GDM1 (cell line): ENCODE results near the gene CYB5D1.

Experiments used
- DNase-seq: peaks from one replicate; lab custom pipeline; 2025; lab: John Stamatoyannopoulos, UW

The CYB5D1 gene

GRCh38 chr17:7885367-7886226 lies 27.8 kb downstream of the CYB5D1 start:
- no peak for DNase-seq

- no peak for DNase-seq
Observed at GRCh38 chr17:7886227-7887037, 28.6 kb downstream of the CYB5D1 start.

- no peak for DNase-seq
Observed at GRCh38 chr17:7887038-7887481, 29.3 kb downstream of the CYB5D1 start.

DNA sequence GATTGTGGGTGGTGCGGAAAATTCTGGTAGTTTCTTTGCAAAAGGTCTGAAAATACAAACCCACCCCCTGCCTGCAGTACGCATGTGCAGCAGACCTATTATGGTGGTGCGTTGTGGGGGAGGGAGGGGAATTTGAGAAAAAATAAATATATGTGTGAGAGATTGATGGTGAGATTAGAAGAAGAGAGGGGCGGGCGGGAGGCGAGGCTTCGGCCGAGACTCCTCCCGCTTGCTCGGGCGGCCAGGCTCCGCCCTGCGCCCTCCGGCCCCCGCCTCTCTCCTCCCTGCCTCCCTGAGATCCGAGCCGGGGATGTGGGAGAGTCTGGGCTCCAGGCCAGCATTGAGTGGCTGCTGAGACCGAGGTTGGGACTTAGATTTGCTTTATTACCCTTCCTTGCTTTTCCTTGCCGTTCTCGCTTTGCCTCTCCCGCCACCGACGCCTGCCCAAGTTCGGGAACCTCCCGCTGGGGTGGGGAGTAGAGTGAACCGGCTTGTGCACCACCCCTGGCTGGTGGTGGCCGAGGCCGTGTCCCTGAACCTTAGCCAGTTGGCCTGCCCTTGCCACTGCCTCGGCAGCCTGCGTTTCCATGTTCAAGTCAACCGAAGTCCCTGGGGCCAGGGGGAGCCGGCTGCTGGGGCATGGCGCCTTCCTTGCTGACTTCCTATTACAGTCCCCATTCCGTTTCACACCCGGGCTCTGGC lies 29.8 kb downstream of the CYB5D1 start:
- DNase-seq, result peak; percentile 87

GRCh38 chr17:7888184-7888920 lies 30.5 kb downstream of the CYB5D1 start, which contains the start of gene CHD3:
Gene CHD3 (plus strand): TSS chr17:7888789. CDS start chr17:7889001, 212 bp downstream.
- no peak for DNase-seq

DNA sequence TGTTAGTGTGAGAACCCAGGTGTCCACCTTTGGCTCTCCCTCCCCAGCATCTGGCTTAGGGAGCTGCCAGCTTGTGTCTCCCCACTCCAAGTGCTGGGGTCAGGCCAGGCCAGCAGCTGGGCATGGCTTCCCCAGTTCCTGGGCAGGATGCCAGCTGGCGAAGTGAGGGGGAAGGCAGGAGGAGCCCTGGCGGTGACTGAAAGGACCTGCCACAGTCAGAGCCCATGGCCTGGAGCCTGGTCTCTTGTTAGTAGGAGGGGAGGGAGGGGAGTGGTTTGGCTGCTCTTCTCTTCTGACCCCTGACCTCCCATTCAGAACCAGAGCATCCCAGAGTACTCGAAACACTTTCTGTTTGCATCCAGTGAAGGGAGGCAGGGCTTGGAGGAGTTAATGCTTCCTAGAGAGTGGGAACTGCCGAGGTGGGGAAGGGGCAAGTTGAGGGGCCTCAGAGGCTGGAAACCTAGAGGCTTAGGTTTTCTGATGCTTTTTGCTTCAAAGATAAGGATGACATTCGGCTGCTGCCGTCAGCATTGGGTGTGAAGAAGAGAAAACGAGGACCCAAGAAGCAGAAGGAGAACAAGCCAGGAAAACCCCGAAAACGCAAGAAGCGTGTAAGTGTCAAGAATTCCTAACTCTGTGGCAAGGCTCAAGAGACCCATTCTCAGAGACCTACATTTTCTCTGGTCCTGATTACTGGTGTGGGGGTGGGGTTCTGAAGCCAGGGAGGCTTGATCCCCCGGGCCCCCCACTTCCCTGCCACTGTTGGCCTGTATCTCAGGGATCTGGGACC lies 31.6 kb downstream of the CYB5D1 start:
- peak; percentile 20 for DNase-seq

DNA sequence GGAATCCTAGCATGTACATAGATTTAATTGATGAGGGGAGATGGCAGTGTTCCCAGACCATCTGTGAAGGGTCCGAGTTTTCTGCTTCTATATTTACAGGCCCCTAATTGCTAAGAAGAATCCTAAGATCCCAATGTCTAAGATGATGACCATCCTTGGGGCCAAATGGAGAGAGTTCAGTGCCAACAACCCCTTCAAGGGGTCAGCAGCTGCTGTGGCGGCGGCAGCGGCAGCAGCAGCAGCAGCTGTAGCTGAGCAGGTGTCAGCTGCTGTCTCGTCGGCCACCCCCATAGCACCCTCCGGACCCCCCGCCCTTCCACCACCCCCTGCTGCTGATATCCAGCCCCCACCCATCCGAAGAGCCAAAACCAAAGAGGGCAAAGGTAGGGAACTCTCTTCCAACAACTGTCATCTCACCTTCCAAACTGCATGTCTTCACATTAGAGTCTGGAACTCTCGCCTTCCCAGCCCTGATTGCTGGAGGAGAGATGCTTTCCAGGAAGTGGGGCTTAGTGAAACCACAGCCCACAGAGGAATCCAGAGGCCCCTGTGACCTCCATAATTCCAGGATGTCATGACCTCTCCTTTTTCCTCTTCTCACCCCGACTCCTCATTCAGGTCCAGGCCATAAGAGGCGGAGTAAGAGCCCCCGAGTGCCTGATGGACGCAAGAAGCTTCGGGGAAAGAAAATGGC lies 35.5 kb downstream of the CYB5D1 start:
- DNase-seq, result no peak

DNA sequence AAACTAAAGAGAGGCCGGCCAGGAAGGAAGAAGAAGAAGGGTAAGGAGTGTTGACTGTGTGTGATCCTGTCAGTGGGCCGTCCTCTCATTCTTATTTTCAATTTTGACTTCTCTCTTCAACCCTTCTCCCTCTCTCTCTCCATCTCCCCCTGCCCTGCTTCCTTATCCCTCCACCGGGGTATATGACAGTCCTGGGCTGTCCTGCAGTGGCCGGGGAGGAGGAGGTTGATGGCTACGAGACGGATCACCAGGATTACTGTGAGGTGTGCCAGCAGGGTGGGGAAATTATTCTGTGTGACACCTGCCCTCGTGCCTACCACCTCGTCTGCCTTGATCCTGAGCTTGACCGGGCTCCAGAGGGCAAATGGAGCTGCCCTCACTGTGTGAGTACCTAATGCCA lies 36.4 kb downstream of the CYB5D1 start:
- DNase-seq, result no peak

DNA sequence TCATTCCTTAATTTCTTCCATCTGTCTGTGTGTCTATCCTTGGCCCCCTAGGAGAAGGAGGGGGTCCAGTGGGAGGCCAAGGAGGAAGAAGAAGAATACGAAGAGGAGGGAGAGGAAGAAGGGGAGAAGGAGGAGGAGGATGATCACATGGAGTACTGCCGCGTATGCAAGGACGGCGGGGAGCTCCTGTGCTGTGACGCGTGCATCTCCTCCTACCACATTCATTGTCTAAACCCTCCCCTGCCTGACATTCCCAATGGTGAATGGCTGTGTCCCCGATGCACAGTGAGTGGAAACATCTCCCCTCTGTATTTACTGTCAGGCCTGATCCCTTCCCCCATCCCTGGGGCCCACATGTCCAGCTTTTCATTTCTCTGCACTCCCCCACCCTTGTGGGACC lies 37.1 kb downstream of the CYB5D1 start:
- no peak for DNase-seq

- no peak for DNase-seq
Observed at GRCh38 chr17:7897090-7897489, 39.3 kb downstream of the CYB5D1 start.

GRCh38 chr17:7897773-7898172 lies 40.0 kb downstream of the CYB5D1 start:
- peak; percentile 12 for DNase-seq

DNA sequence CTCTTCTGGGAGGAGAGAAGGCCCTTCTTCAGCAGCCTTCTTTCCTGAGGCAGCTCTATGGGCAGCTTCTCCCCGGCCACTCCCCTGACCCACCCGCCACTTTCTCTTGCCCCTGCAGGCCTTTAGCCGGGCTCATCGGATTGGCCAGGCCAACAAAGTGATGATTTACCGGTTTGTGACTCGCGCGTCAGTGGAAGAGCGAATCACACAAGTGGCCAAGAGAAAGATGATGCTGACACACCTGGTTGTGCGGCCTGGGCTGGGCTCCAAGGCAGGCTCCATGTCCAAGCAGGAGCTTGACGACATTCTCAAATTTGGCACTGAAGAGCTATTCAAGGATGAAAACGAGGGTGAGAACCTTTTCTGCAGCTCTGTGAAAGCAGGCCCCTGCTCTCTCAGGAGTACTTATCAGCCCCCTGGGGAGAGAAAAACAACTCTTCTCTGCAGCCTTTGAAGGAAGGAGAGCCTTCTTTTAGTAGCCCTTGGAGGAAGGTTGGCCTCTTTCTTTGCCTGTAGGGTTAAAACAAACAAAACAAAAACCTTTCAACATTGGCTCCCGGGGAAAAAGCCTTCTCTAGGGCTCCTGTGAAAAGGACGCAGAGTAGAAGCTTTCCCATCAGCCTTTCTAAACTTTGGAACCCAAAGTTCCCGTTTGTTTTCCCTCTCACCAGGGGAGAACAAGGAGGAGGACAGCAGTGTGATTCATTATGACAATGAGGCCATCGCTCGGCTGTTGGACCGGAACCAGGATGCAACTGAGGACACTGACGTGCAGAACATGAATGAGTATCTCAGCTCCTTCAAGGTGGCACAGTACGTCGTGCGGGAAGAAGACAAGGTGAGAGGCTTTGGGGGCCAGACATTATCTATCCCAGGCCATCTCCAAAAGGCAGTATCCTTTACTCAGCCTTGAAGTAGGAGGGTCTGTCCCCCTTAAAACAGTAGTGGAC lies 45.6 kb downstream of the CYB5D1 start:
- no peak for DNase-seq

- no peak for DNase-seq
Observed at GRCh38 chr17:7909089-7909488, 51.3 kb downstream of the CYB5D1 start.

DNA sequence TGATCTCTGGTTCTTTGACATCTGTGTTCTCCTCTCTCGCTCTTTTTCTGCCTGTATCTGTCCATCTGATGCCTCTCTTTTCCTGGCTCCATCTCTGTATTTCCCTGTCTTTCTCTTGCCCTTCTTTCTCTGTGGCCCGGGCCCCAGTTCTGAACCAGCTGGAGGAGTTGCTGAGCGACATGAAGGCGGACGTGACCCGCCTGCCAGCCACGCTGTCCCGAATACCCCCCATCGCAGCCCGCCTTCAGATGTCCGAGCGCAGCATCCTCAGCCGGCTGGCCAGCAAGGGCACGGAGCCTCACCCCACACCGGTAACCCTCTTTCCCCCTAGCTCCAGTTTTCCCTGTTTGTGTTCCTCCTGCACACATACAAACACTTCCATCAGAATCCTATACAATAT lies 52.5 kb downstream of the CYB5D1 start:
- DNase-seq, result no peak

- DNase-seq, result no peak
Observed at GRCh38 chr17:7910711-7911110, 52.9 kb downstream of the CYB5D1 start.

GRCh38 chr17:7911116-7911515 lies 53.3 kb downstream of the CYB5D1 start:
- DNase-seq, result no peak
